Uterus (tissue), 2 donors: ENCODE data around the gene DLG1.

Source experiments
- POLR2A ChIP-seq, 2 donors: fragments of 450-650 bp; IDR thresholded peaks; one replicate each; pipeline ENCODE4 v1.6.1; 2016; ENCODE audit warnings: antibody characterized with exemption in 2 of 2, mild to moderate bottlenecking in 1 of 2, moderate library complexity in 1 of 2
- TF ChIP-seq, protein P1 (sequence below), 4 experiments: fragments of 200-600 bp in 2 of 4; fragments of 450-650 bp in 2 of 4; sonication (generic) in 2 of 4; IDR thresholded peaks; one replicate each; pipeline ENCODE4 v1.5.1; 2016 to 2019; ENCODE audit warnings: antibody characterized with exemption in 4 of 4, mild to moderate bottlenecking in 2 of 4, moderate library complexity in 1 of 4

DNA sequence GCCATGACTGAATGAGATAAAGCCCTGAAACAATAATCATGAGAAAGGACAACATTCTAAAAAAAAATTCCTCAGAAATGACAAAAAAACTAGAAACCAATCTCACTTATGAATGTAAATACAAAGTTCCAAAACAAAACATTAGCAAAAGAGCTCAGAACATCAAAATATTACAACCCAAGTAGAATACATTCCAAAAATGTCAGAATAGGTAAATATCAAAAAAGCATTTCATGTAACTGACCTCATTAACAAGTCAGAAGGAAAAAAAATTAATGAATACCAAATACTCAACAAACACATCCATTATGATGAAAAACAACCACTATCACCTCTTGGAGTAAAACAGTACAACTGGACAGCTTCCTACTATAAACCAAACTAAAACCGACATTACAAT lies 93.1 kb downstream of the DLG1 start:
- TF ChIP-seq, protein P1, sequence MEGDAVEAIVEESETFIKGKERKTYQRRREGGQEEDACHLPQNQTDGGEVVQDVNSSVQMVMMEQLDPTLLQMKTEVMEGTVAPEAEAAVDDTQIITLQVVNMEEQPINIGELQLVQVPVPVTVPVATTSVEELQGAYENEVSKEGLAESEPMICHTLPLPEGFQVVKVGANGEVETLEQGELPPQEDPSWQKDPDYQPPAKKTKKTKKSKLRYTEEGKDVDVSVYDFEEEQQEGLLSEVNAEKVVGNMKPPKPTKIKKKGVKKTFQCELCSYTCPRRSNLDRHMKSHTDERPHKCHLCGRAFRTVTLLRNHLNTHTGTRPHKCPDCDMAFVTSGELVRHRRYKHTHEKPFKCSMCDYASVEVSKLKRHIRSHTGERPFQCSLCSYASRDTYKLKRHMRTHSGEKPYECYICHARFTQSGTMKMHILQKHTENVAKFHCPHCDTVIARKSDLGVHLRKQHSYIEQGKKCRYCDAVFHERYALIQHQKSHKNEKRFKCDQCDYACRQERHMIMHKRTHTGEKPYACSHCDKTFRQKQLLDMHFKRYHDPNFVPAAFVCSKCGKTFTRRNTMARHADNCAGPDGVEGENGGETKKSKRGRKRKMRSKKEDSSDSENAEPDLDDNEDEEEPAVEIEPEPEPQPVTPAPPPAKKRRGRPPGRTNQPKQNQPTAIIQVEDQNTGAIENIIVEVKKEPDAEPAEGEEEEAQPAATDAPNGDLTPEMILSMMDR (IDR thresholded peaks at IDR 0.05) = no peak
- no peak for TF ChIP-seq POLR2A (IDR thresholded peaks at IDR 0.05)
